Cerebellar cortex (tissue), 1 donor: ENCODE data around the gene AP3B1.

ENCODE experiments used
- DNase-seq: peaks from one replicate; pipeline ENCODE4 v3.0.0-alpha.2; 2015; ENCODE audit warnings: low spot score

AP3B1 gene

DNA sequence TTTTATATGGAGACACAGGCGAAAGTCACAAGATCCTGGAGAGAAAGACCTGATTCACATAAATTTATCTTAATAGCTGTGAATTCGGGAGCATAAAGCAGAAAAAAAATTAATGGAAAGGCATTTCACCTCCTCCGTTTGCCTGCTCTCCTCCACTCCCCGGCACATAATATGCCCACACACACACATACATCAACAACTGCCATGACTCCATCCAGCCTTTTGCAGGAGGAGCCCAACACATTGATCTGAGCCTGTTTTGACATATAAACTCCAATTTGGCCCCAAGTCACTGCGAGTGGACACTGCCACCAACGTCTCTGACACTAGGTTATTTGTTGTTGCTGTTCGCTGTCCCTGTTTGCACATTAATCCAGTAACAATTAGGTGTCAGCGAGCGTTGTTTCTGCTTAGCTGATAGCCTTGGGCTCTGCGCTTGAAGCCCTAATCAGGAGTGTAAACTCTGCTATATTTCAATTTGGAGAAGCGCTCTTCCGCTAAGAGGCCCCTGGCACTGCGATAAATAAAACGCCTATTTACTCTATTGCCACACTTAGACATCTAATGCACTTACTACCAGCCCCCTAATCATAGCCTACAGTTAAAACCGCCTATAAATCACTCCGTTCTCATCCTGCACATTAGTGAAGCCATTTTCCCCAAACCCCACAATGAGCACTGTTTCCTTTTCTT lies 322.6 kb downstream of the AP3B1 start:
- no peak for DNase-seq

DNA sequence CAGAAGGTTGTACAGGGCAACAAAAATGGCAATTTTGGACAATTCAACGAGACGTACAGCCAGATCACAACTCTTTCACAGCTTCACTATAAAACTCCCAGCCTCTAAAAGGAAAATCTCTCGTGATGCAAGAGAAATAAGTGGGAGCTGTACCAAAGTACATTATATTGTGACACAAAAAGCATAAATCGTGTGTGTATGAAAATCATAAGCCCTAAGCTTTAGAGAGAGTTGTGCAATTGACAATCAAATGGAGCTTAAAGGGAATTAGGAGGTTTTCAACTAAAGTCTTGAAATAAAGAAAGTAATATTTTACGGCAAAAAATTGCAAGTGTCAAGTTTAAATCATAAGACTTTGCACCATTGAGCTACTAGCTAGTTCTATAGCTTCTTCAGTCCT lies 323.6 kb downstream of the AP3B1 start:
- no peak for DNase-seq

DNA sequence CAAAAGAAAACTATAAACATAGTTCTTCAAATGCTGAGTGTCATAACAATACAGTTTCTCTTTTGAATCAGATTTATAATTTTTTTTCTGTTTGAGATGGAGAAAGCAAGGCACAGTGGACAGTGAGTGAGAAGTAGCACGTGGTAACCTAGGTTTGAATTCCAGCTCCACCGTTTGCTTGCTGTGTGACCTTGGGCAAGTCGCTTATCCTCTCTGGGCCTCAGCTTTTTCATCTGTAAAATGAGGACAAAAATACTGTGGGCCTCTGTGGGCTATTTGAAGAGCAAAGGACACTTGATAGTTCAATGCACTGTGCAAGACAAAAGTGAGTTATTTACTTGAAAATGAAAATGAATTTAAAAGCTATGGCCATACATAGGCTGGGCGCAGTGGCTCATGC lies 330.7 kb downstream of the AP3B1 start:
- no peak for DNase-seq

DNA sequence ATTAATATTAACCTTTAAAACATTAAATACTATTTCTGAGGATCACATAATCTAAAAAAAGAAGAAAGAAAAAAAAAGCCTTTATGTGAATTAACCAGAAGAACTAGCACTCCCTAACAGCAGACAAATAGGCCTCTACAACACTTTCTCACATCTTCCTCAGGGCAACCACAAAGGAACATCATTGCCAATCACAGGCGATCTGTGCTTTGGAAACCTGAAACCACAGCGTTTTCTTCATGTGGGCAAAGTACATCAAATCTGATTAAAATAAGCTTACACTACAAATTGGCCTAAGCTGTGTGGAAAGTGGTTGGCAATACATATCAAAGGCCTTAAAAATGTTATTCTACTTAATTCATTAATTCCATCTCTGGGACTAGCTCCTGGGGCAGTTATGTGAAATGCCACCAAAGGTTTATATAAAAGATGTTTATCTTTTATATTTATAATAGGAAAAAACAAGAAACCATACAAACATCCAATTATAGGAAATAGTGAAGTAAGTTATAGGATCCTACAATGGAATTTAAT lies 333.6 kb downstream of the AP3B1 start:
- no peak for DNase-seq

DNA sequence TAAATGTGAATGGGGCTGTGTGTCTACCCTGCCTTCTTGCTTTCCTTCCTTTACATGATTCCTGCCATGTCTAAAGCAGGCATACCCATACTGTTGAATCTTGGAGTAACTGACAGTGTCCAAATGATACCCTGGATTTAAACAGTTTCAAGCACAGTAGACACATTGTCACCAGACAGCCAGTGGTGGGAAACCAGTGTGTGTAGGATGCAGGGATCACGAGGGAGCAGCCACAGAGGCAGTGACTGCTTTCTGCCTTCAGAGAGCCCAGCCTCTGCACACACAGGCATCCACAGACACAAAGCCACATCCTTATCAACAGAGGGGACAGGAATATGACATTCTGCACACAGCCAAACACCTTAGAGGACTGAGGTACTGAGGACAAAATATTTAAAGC lies 334.2 kb downstream of the AP3B1 start:
- no peak for DNase-seq

DNA sequence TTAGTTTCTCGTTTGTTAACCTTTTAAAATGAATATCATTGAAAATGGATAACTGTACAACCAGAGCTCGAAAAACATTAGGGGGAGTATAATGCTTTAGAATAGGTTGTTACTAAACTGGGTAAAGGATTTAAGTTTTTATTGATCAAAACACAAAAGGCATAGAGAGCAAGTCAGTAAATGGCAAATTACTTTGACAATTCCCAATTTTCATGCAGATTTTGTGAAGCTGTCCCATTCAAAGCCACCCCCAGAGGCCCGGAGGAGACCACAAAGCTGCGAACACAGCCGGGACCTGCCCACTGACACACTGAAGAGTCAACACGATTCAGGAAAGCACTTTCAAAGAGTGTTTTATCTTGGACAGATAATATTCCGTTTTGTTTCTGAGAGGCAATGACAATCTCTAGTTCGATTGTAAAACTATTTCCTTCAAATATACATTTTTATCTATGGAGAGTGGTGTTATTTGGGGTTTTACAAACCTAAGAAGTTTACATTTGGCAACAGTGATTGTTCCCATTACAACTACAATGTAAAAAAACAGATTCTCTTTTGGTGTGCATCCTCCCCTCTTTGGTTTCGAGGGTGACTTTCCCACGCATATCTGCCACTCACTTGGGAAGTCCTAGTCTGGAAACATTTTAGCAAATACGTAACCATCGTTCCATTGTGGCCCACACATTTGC lies 335.7 kb downstream of the AP3B1 start:
- no peak for DNase-seq

DNA sequence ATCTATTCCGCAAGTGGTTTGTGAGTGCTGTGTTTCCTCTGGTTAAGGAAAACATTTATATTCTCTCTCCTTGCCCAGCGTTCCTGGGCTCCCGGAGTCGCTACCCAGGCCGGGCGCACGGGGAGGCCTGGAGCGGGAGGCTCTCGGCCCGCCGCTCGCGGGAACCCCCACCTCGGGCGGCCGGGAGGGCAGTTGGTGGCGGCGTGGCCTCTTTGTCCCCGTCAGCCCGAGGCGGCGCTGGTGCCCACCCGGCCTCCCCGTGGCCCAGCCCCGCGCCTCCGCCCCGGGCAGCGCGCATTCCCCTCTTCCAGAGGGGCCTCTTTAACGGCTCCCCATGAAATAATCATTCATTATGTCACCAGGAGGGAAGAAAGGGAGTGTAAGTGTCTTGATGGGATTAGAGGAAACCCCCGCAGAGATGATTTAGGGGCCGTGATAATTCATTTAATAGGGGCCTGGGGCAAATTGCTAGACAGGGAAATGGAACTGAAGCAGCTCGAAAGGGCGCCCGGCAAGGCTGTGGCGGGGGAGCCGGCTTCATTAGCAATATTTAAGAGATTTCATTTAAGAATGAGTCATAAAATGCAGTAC lies 336.5 kb downstream of the AP3B1 start:
- no peak for DNase-seq

DNA sequence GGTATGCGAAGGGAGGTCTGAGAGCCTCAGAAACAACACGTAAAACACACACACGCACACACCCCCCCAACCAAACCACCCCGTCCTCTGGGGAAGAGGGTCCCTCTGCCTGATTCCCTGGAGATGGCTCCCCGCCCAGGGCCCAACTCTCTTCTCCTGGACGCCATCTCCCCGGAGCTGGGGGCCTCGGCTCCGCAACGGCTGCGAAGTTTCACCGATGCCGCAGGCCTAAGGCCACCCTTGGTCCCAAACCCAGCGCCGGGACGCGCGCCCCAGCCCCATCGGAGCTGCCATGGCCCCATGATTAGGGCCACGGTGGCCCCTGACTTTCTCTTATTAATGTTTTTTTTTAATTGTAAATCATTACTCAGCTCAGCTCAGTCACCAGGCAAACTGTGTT lies 337.0 kb downstream of the AP3B1 start:
- no peak for DNase-seq

DNA sequence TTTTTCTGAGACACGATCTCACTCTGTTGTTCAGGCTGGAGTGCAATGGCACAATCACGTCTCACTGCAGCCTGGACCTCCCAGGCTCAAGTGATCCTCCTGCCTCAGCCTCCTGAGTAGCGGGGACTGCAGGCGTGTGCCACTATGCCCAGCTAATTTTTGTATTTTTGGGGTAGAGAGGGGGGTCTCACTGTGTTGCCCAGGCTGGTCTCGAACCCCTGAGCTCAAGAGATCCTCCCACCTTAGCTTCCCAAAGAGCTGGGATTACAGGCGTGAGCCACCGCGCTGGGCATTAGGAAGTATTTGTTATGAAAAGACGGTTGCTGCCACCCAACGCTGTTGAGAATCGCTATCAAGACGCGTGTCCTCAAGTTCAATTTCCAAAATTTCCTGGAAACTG lies 337.4 kb downstream of the AP3B1 start:
- DNase-seq, result no peak

DNA sequence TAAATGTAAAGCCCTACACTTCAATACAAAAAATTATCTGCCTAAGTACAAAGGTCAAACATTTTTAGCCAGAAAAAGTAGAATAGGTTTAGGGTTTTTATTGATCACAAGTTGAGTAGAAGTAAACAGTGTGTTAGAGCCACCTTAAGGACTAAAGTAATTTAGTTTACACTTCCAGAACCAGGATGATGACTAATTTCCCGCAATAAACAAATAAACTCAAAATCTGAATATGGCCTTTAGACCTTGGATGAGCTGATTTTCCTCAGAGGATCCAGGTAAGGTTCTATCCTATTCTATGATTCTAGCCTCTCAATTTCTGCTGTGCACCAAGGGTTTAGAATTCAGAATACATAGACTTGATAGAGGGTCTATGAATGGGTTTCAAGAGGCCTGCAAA lies 338.9 kb downstream of the AP3B1 start:
- DNase-seq, result no peak

DNA sequence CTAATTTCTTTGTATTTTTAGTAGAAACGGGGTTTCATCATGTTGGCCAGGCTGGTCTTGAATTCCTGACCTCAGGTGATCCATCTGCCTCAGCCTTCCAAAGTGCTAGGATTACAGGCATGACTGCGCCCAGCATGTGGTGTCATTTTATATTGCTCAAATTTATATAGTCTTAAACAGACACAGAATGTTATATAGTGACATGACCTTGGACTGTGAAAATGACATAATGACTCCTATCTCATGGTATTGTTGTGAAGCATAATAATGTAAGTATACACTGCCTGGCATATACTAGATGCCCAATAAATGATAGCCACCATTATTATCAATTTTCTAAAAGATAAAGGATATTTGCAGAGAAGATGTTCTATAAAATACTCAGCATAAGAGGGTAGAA lies 341.1 kb downstream of the AP3B1 start:
- no peak for DNase-seq

DNA sequence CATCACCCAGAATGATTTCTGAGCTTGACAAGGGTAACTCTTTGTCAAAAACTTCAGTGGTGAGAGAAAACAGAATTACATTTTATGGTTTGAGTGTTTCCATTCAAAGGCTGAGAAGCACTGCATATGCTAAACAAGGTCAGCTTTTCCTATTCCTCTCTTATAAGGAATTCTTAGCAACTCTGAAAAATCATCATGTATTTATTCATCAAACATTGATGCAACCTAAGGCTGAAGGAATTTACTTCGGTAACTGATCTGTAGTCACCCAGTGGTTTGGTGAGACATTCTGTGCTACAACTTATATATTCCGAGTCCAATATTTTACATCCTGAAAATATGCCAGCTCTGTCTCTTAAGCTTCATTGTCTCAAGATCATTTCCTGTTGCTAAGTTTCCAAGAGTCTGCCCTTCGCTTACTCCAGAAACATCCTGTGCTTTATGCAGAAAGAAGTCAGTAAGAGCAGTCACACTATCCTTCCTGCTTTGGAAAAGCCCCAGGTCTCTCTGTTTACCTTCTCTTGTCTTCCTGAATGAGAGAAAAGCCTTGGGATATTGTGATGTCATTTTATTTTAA lies 341.8 kb downstream of the AP3B1 start:
- no peak for DNase-seq
